Gastrocnemius medialis (tissue), 4 donors: ENCODE results near the gene CBL. TPM values are rescaled to one million over a fixed set of nuclear protein-coding genes. Genes with fewer than 3 reads are reported as not detected.

ENCODE experiments used
- ATAC-seq, 2 donors: fragments of 150-250 bp; one replicate each; pipeline ENCODE4 v1.9.1; 2016
- DNase-seq, 2 donors: peaks; one replicate each; pipeline ENCODE4 v3.0.0-alpha.2; 2019
- H3K27ac ChIP-seq, 4 donors: fragments of 200-600 bp; sonication (generic); 1 replicate in 1 of 4; 2 replicates in 3 of 4; pipeline ENCODE4 v1.5.1; 2016 to 2018; ENCODE audit warnings: mild to moderate bottlenecking in 2 of 4, moderate library complexity in 1 of 4
- H3K27me3 ChIP-seq, 3 donors: fragments of 200-600 bp; sonication (generic) in 2 of 3; 1 replicate in 1 of 3; 2 replicates in 2 of 3; pipeline versions ENCODE4 v1.5.1 to v1.6.0; 2016 to 2019; ENCODE audit warnings: mild to moderate bottlenecking in 1 of 3, moderate library complexity in 1 of 3
- H3K36me3 ChIP-seq, 2 donors: fragments of 200-600 bp; sonication (generic) in 1 of 2; one replicate each; pipeline ENCODE4 v1.5.1; 2017 to 2018
- H3K4me1 ChIP-seq, 2 donors: fragments of 200-600 bp; sonication (generic) in 1 of 2; one replicate each; pipeline ENCODE4 v1.5.1; 2016 to 2017; ENCODE audit warnings: mild to moderate bottlenecking in 2 of 2
- H3K4me3 ChIP-seq, 4 donors: fragments of 200-600 bp; sonication (generic) in 3 of 4; 1 replicate in 1 of 4; 2 replicates in 3 of 4; pipeline ENCODE4 v1.5.1; 2016 to 2019; ENCODE audit warnings: mild to moderate bottlenecking in 2 of 4
- H3K9me3 ChIP-seq, 3 donors: fragments of 200-600 bp; sonication (generic) in 2 of 3; 1 replicate in 1 of 3; 2 replicates in 2 of 3; pipeline ENCODE4 v1.5.1; 2016 to 2019
- POLR2A ChIP-seq, 2 donors: fragments of 450-650 bp; IDR thresholded peaks; one replicate each; pipeline ENCODE4 v1.6.1; 2017; ENCODE audit warnings: antibody characterized with exemption in 2 of 2, mild to moderate bottlenecking in 2 of 2, moderate library complexity in 2 of 2
- in situ Hi-C, 4 donors: fragments of 200-750 bp; cut with MboI; loops; one replicate each; pipeline versions ENCODE4 v1.15.0 to v1.8.0; 2017; ENCODE audit warnings: low sequenced_read_pairs in 4 of 4
- intact Hi-C: fragments of 100-400 bp; cut with DNase I; formaldehyde crosslinking; loops from one replicate; pipeline ENCODE4 v1.15.1; 2023; ENCODE audit warnings: low total_unique reads
- total RNA-seq, 4 donors: library from RNA; depleted of rRNA; stranded (reverse); fragments of >200 nt; gene quantifications; one replicate each; pipeline versions ENCODE4 v1.1.0 to v1.2.3, GENCODE V29; 2016
- TF ChIP-seq, protein P1 (sequence below), 5 experiments: fragments of 450-650 bp in 3 of 5; fragments of 200-600 bp in 2 of 5; sonication (generic) in 2 of 5; IDR thresholded peaks in 4 of 5; conservative IDR thresholded peaks in 1 of 5; 1 replicate in 4 of 5; 2 replicates in 1 of 5; pipeline ENCODE4 v1.5.1; 2016 to 2019; ENCODE audit warnings: antibody characterized with exemption in 5 of 5, mild to moderate bottlenecking in 3 of 5, moderate library complexity in 3 of 5

CBL gene
- total RNA-seq, 4 donors from 2014 or later = 3.0 to 6.7 (median 4.5) TPM

DNA sequence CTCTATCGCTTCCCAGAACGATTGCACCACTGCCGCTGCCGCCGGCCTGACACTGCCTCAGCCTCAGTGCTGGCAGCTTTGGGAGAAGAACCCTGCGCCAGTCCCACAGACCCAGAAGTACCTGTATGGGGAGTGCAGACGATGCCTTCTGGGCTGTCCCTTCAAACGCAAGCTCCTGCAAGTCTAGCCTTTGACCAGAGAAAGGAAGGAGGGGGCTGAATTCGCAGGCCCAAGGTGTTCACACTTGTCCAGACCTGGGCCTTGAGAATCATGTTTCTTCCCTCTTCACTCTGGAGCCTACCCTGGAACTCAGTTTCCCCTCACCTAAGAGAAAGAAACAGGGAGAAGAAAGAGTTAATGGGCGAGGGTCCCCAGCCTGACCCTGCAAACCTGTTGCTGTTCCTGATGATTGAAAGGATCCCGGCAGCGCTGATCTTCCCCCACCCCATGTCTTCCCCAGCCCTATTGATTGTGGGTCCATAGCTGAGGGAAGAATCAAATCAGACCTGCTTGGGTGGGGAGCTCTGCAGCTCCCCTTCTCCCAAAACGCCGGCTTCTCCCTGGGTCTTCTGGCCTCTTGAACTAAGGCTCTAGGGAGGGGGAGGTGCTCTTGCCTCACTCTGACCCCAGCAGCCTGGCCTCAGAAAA is 111.6 kb downstream of the CBL start:
- Histone ChIP-seq H3K4me1 (peaks cover 38 to 43% of the 10 kb centered on the region in 2 donors), H3K4me3 (peak overlapping the region; percentile 50 to 70 (median 64)), H3K36me3 (no peaks in the 10 kb centered on the region), H3K9me3 (no peaks in the 10 kb centered on the region), H3K27me3 (peaks cover 0 to 10% (median 3%) of the 10 kb centered on the region in 3 donors), H3K27ac (peak overlapping the region; percentile 68 to 85 (median 85))
- intact Hi-C loops (loop anchor here (5.0 kb wide), 1 partner anchor 170 kb away; the partner anchor contains the start of gene ABCG4), in situ Hi-C loops (no loop called here)
- TF ChIP-seq, protein P1, sequence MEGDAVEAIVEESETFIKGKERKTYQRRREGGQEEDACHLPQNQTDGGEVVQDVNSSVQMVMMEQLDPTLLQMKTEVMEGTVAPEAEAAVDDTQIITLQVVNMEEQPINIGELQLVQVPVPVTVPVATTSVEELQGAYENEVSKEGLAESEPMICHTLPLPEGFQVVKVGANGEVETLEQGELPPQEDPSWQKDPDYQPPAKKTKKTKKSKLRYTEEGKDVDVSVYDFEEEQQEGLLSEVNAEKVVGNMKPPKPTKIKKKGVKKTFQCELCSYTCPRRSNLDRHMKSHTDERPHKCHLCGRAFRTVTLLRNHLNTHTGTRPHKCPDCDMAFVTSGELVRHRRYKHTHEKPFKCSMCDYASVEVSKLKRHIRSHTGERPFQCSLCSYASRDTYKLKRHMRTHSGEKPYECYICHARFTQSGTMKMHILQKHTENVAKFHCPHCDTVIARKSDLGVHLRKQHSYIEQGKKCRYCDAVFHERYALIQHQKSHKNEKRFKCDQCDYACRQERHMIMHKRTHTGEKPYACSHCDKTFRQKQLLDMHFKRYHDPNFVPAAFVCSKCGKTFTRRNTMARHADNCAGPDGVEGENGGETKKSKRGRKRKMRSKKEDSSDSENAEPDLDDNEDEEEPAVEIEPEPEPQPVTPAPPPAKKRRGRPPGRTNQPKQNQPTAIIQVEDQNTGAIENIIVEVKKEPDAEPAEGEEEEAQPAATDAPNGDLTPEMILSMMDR (IDR thresholded peaks at IDR 0.05 in 4 of 5, conservative IDR thresholded peaks at IDR 0.05 in 1 of 5) = no peak
- peak; percentile 28 to 33 for TF ChIP-seq POLR2A (IDR thresholded peaks at IDR 0.05)
- DNase-seq (no peak), ATAC-seq (no peak)

DNA sequence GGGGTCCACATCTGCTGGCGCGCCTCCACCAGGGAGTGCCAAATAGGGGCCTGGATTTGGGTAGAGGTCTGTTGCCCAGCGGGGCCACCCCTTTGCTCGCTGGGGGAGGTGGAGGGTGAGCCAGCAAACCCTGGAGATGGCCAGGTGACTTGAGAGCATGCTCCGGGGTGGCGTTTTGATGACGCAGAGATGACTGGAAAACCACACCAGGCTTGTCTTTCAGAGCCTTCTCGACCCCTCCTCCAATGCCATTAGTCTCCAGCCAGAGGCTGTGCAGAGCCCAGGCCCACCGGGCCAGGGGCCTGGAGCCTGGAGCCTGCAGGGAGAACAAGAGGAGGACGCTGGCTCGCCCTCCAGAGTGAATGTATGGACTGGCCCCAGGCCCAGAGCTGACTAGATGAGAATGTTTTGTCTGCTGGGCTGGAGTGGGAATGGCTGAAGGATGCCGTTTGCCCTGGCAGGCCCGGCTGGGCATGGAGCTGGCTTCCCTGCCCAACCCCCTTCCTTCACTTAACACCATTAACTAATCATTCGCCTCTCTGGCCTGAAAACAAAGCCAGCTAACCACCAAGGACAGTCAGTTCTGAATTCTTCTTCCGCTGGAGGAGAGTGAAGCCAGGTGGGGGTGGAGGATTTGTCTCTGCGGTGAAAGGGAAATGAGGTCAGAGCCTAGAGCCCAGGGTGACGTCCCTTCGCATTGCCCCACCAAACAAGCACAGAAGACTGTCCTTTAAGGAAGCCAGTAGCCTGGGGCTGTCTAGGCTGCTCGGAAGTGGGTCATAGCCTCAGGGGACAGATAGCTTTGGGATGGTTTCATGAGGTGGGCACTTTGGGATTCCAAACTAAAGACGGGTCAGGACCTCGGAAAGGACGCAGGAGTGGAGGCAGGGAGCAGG is 112.3 kb downstream of the CBL start:
- TF ChIP-seq, protein P1 (IDR thresholded peaks at IDR 0.05 in 4 of 5, conservative IDR thresholded peaks at IDR 0.05 in 1 of 5) = no peak
- peak; percentile 25 to 41 for TF ChIP-seq POLR2A (IDR thresholded peaks at IDR 0.05)
- Histone ChIP-seq H3K27me3 (peaks cover 0 to 10% (median 3%) of the 10 kb centered on the region in 3 donors), H3K27ac (peak overlapping the region; percentile 68 to 85 (median 85)), H3K4me1 (peaks cover 38 to 43% of the 10 kb centered on the region in 2 donors), H3K9me3 (no peaks in the 10 kb centered on the region), H3K4me3 (no peak overlapping the region), H3K36me3 (no peaks in the 10 kb centered on the region)
- in situ Hi-C loops = no loop called here
- DNase-seq = no peak
- intact Hi-C loops = loop anchor here (5.0 kb wide), 1 partner anchor 171 kb away; the partner anchor contains the start of gene ABCG4
- ATAC-seq = peak; percentile 13 to 20

DNA sequence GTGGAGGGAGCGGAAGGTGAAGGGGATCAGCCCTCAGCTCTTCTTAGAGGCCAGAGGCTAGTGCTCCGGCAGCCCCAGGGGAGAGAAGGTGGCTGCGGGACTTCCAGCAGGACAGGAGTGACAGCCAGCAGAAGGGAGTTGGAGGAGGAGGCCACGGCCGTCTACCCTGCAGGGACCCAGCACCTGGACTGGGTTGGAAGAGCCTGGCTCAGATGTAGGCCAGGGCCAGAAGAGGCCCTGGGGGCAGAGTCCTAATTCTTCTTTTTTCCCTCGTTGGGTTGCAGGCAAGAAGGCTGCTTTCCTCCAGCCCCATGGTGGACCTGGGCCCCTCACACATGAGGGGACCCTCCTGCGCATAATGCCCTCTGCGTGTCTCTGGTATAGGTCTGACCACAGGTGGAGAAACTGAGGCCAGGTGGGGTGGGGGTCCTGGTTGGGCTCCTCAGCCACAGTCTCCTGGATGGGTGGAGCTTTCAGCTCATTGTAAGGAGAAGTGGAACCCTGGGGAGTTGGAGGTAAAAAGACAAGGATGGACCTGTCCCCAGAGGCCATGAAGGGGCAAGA is 113.1 kb downstream of the CBL start:
- Histone ChIP-seq H3K9me3 (no peaks in the 10 kb centered on the region), H3K4me3 (peak overlapping the region in 2 of 4 donors; percentile 11 to 41), H3K27ac (peak overlapping the region; percentile 68 to 85 (median 85)), H3K27me3 (peaks cover 0 to 10% (median 3%) of the 10 kb centered on the region in 3 donors), H3K36me3 (no peaks in the 10 kb centered on the region), H3K4me1 (peaks cover 38 to 43% of the 10 kb centered on the region in 2 donors)
- ATAC-seq (no peak), DNase-seq (no peak)
- intact Hi-C loops = loop anchor here (5.0 kb wide), 1 partner anchor 172 kb away; the partner anchor contains the start of gene ABCG4
- in situ Hi-C loops = no loop called here
- no peak for TF ChIP-seq POLR2A (IDR thresholded peaks at IDR 0.05)

DNA sequence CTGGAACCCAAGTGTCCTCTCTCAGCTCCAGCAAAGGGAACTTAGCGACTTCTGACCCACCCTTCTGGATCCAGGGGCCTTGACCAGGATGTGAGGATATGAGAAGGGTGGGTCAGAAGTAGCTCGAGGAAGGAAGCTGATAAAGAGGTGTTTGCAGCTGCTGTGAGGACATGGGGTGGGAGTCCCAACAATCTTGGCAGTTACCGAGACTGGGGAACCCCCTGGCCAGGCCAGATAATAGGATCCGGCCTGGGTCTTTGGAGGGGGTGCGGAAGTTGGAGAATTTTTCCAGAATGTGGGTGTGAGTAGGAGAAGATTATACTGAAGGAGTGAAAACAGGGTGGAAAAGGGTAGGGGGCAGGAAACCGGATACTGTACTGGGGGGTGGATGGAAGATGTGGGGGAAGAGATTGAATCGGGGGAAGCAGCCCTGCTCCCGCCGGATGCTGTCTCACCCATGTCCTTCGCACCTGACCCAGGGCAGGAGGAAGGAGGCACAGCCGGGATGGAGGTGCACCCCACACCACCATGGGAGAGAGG is 113.6 kb downstream of the CBL start:
- no peak for ATAC-seq
- Histone ChIP-seq H3K27ac (peak overlapping the region; percentile 68 to 85 (median 85)), H3K9me3 (no peaks in the 10 kb centered on the region), H3K4me3 (peak overlapping the region; percentile 37 to 62 (median 53)), H3K27me3 (peaks cover 0 to 10% (median 3%) of the 10 kb centered on the region in 3 donors), H3K4me1 (peaks cover 38 to 43% of the 10 kb centered on the region in 2 donors), H3K36me3 (no peaks in the 10 kb centered on the region)
- TF ChIP-seq, protein P1 (IDR thresholded peaks at IDR 0.05 in 4 of 5, conservative IDR thresholded peaks at IDR 0.05 in 1 of 5) = no peak
- TF ChIP-seq POLR2A (IDR thresholded peaks at IDR 0.05) = no peak
- no peak for DNase-seq
- in situ Hi-C loops (loop anchor here in 2 of 4 donors (10.0 kb wide), 2 partner anchors 115 to 125 kb away; partner anchors contain the start of gene CBL (in 1 of the 2)), intact Hi-C loops (loop anchor here (5.0 kb wide), 1 partner anchor 172 kb away; the partner anchor contains the start of gene ABCG4)
